ELR (cell line): ENCODE measurements around the gene ADAM33.

Source experiments
- DNase-seq: peaks from one replicate; pipeline ENCODE4 v3.0.0-alpha.2; 2015; ENCODE audit warnings: low read depth

ADAM33 gene

DNA sequence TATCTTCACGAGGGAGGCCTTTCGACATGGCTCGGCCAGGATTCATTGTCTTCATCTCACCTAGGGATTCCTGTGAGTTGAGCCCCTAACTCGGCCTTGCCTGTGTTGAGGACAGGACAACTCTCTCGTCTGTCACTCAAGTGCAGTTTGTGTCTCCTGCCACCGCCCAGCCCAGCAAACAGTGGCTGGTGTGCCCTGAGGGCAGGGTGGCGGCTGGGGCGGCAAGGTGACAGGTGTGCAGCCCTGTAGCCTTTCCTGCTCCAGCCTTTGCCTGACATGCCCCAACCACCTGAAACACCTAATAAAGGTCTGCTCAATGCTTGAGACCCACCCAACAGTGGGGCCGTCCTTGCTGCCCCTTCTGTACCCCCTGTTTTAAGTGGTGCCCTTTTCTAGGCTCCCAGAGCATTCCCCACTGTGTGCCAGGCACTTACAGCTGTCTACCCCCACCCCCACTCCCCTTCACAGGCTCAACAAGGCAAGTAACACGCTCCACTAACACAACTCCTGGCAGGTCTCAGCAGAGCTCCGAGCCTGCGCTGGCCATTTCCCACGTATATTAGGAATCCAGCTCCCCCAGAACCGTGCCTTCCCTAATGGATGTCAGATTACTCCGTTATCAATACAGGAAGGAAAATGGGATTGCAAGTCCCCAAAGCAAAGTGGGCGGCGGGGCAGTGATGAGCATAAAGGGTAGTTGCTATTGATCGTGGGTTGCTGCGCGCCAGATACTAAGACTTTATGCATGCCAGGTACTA is 36.3 kb downstream of the ADAM33 start:
- no peak for DNase-seq

DNA sequence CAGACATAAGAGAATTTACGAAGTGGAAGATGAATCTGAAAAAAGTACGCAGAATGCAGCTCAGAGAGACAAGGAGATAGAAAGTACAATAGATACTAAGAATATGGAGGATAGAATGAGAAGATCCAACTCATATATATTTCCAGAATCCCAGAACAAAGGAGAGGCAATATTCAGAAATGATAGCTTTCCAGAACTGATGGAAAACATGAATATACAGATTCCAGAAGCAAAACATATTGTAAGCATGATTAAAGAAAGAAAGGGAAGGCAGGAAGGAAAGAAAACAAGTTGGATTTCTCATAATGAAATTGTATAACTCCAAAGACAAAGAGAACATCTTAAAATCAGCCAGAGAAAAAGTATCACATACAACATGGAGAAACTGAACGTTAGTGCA is 41.6 kb downstream of the ADAM33 start:
- DNase-seq: no peak

DNA sequence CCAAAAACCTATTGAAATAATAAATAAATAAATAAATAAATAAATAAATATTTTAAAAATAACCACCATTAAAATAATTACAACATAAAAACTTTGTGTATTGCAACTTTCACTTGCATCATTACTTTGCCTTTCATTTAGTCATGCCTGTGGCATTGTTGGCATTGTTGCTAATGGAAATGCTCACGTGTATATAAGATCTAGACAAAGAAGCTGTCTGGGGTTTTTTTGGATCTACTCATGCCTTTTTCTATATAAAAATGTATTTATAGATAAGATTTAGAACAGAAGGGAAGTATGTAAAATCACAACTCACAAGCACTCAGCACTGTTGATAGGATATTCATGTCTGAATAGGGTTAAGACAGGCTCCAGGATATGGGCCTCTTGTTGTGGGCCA is 46.5 kb downstream of the ADAM33 start:
- DNase-seq: no peak

DNA sequence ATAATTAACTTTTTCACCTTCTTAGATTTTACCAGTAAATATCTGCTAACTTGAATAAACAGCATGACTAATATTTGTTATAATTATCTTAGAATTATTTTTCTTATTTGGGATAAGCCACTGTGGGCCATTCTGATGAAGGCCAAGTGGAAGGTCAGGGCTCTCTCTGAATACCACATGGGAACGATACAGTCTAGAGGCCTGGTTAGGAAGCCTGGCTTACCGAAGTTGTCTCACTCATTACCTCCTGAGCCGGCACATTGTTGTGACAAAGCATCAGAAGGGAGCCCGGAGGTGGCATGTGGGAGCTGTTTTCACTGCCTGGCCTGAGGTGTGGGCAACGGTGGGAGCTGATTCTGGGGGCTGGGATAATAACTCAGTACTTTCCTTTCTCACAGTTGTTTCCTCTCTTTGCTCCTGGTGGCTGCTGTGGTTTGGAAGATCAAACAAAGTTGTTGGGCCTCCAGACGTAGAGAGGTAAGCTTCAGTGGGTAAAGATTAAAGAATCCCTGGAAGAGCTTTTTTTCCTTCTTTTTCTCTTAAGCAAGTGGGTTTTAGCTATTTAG is 47.8 kb downstream of the ADAM33 start:
- no peak for DNase-seq

DNA sequence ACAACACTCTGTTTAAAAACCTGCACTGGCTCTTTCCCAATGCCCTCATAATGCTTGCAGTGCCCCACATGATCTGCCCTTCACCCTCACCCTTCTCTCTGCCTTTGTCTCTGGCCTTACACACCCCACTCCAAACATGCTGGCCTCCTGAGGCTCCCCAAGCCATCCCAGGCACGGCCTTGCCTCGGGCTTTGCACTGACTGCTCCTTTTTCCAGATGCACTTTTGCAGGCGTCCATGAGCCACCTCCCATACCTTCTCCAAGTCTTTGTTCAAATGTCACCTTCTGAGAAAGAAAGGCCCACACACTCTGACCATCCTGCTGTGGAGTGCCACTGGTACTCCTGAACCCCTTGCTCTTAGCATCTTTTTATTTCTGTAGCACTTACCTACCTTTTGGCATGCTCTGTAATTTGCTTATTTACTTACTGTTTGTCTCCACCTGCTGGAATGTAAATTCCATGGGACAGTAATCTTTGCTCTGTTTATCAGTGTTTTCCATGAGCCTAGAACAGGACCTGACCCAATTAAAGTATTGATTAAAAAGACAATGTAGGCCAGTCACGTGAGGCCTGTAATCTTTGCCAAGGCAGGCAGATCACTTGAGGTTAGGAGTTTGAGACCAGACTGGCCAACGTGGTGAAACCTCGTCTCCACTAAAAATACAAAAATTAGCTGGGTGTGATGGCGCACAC is 49.4 kb downstream of the ADAM33 start:
- peak; percentile 17 for DNase-seq

DNA sequence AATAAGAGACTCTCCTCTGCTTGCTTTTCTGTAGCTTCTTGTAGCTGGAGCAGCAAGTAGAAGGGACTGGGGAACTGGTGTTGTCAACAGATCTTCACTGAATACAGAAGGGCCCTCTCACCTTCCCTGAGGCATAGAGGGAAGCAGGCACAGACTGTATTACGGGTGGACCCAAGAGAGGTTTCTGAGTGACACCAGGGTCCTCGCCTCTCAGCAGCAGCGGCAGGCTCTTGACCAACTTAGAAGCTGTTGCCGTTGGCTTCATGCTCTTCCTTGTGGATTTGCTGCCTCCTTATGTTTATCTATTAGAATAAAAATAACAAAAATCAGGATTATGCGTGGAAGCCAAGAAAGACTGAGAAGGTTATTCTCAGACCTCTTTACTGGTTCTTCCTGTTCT is 50.3 kb downstream of the ADAM33 start:
- DNase-seq: no peak

DNA sequence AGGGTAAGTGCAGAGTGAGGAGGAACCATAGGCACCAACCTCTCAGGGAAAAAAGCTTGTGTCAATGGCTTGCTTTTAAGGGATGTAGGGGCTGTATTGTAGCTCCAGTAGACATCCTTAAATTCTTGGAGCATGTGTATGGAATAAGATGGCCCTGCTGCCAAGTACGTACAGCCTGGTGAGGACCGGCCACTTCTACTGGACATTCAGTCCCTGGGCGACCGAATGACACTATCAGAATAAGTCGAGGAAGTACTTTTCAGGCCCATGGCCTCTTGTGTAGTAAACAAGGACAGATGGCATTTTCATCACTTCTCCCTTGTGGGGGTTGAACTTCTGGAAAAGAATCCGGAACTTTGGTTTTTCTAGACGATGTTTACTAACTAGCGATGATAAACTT is 51.4 kb downstream of the ADAM33 start:
- DNase-seq: no peak

DNA sequence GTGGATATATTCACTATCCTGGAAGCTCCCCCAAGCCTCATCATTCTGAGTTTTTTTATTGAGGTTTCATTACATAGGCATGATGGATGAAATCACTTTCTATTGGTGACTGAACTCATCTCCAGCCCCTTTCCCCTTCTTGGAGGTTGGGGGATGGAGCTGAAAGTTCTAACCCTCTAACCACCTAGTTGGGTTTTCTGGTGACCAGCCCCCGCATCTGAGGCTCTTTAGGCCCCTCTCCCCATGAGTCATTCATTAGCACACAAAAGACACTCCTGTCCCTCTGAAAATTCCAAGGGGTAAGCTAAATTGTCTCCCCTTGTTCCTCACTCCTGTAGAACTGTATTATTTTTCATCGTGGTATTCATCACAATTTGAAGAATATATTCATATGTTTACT is 51.9 kb downstream of the ADAM33 start:
- DNase-seq: no peak

DNA sequence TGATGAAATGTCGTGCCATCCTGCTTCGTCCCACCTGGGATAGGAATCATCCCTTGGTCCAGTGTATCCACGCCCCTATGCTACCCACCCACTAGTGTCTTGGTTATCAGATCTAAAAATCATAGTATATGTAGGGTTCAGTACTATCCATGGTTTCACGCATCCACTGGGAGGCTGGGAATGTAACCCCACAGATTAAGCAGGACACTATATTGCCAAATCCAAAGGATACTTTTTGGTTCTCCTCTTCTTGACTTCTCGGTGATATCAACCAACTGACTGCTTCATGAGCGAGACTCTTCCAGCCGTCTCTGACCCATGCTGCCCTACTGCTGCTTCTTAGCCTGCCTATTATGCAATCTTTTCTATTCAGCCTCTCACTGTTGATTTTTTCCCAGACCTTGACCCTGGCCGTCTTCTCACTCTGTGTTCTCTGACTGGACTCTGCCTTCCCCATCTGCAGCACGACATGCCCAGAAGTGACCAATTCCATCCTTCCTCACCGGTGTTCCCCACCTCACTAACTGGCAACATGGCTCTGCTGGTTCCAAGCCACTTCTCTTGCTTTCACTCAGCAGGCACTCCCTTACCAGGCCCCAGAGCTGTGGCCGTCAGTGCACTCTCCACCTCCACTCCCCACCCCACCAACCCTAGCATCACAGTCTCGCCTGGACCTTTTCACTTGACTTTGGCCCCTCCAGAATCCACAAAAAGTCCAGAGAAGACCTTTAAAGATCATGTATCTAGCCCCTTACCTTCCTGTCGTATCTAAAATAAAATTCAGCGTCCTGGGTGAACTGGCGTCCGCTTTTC is 53.1 kb downstream of the ADAM33 start:
- DNase-seq: no peak

DNA sequence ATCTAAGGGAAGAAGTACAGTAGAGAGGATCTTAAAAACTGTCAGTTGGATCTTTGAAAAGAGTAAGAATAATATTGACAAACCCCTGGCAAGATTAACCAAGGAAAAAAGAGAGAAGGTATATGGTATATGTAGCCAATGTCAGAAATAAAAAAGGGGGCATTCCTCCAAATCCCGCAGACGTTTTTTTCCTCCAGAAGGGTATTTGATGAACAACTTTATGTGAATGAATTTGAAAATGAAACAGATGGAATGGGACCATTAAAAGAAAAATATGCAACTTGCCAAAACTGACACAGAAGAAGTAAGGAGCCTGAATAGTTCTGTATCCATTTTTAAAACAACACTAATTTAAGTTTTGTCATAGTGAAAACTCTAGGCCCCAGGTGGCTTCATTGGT is 54.3 kb downstream of the ADAM33 start:
- DNase-seq: no peak

DNA sequence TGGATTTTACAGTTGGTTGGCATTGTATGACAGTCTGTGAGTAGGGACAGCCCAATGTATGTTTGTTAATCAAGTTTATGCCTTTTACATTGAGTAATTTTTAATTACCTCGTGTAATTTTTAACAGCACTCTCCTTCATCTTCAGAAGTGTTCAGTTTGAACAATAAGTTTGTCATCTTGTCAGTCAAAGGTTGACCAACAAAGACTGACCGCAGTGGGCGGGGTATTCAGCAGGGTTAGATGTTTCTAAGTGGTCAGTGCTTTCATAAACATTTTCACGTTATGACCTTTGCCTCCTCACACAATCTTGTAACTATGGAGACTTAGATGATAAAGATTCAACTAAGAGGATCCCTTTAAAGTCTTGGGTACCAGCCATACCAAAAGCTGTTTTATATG is 59.4 kb downstream of the ADAM33 start:
- no peak for DNase-seq

DNA sequence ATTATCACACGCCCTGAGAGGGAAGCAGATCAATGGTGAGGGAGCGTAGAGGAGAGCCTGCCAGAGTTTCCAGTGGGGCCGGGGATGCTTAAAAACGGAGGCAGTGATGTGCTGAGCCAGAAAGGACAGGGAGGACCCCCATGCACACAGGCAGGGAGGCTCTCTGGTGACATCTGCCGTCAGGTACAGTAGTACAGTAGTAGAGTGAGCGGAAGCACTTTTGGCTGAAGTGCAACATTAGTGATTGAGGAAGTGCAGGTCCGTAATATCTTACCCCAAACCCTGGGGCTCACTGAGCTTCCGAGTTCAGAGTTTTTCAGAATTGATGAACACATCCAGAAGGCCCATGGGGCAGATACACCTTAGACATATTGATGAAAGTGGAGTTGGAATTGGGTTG is 60.7 kb downstream of the ADAM33 start:
- DNase-seq: no peak
